ENCODE data around the gene UROS. TPM values are rescaled to one million over a fixed set of nuclear protein-coding genes. Genes with fewer than 3 reads are reported as not detected.

The UROS gene
- total RNA-seq, 1 experiment from 2014 or later, result 78.8 TPM

GRCh38 chr10:125802131-125802530 lies 20.9 kb downstream of the UROS start:
- Histone ChIP-seq H3K4me3 (no peak overlapping the region), H3K36me3 (peaks cover 7% of the 10 kb centered on the region; the same call in 1 of the 2 replicates), H3K9me3 (no peaks in the 10 kb centered on the region), H3K27me3 (no peaks in the 10 kb centered on the region)
- DNase-seq, result no peak

DNA sequence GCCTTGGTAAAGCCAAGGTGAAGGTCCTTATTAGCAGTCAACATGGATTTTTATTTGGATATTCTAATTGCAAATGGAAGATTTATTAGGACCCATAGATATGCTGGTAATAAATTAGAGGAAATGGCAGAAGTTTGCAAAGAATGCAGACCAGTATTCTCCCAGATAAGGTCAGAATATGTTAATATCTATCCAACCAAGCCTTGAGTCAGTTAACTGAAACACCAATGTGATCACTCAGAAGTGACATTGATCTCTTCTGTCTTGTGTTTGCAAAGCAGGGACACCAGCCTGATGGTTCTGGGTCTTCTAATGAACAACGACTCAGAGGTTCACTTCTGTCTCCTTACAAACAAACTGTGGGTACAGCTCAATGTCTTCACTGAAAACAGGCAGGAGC lies 21.5 kb downstream of the UROS start:
- Histone ChIP-seq H3K4me3 (no peak overlapping the region), H3K36me3 (peaks cover 5% of the 10 kb centered on the region; the same call in 1 of the 2 replicates), H3K27me3 (no peaks in the 10 kb centered on the region), H3K9me3 (no peaks in the 10 kb centered on the region)
- DNase-seq, result no peak

GRCh38 chr10:125799451-125800182 lies 23.4 kb downstream of the UROS start:
- Histone ChIP-seq H3K36me3 (0 out of 2 replicates have a peak, but pooled peaks cover 2% of the 10 kb centered on the region), H3K9me3 (no peaks in the 10 kb centered on the region), H3K27me3 (no peaks in the 10 kb centered on the region), H3K4me3 (no peak overlapping the region)
- DNase-seq, result no peak

DNA sequence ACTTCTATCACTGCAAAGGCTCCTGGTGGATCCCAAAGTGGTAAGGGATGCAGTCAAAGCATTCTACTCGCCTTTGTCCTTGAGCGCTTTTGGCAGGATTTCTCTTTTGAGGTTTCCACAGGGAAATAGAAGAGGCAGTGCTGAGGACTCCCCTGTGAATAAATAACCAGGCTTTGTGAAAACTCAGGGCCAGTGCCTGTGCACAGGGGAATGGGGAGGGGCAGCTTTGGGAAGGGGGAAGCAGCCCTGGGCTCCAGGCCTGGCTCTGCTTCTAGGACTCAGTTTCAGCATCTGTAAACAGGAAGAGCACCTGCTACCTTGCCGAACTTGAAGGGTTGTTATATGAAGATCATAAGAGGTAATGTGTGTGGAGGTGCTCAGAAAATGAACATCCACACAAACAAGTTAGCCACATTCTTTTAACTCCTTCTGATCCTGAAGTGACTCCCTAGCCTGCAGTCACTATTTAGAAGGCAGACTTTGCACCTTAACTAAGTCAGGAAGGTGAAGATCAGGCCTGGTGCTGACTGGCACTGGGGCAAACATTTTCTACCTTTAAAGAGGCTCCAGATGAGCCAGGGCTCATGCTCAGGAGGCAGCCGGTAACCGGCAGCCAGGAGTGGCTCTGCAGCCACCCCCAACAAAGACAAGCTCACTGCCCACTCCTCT lies 24.9 kb downstream of the UROS start:
- DNase-seq, result no peak
- no peaks in the 10 kb centered on the region for H3K27me3 ChIP-seq
- H3K36me3 ChIP-seq, result peaks cover 2% of the 10 kb centered on the region; the same call in 1 of the 2 replicates
- no peaks in the 10 kb centered on the region for H3K9me3 ChIP-seq
- H3K4me3 ChIP-seq, result no peak overlapping the region

DNA sequence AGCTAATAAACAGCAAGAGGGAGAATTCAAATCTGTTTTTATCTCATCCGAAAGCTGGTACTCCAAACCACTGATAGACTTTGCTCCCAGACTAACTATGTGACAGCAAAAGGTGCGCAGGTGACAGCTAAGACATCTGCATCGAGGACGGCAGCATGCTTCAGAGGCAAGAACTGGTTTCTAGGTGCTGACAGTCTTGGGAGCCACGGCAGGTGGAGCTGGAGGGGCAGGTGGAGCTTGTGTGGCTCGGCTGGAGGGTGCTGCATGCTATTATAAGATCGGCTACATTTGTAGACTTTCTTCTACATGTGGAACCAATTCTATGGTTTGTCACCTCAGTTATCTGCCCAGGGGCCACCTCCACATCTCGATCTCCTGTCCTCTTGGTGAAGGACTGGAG lies 25.6 kb downstream of the UROS start:
- DNase-seq, result no peak
- H3K4me3 ChIP-seq, result no peak overlapping the region
- H3K36me3 ChIP-seq, result peaks cover 6% of the 10 kb centered on the region
- H3K27me3 ChIP-seq, result no peaks in the 10 kb centered on the region
- H3K9me3 ChIP-seq, result no peaks in the 10 kb centered on the region

GRCh38 chr10:125795637-125796190 lies 27.3 kb downstream of the UROS start:
- no peak for DNase-seq
- Histone ChIP-seq H3K4me3 (no peak overlapping the region), H3K9me3 (no peaks in the 10 kb centered on the region), H3K27me3 (no peaks in the 10 kb centered on the region), H3K36me3 (peaks cover 12% of the 10 kb centered on the region)

GRCh38 chr10:125795128-125795527 lies 27.9 kb downstream of the UROS start:
- no peak overlapping the region for H3K4me3 ChIP-seq
- no peaks in the 10 kb centered on the region for H3K27me3 ChIP-seq
- DNase-seq, result no peak
- peaks cover 12% of the 10 kb centered on the region for H3K36me3 ChIP-seq
- H3K9me3 ChIP-seq, result no peaks in the 10 kb centered on the region

DNA sequence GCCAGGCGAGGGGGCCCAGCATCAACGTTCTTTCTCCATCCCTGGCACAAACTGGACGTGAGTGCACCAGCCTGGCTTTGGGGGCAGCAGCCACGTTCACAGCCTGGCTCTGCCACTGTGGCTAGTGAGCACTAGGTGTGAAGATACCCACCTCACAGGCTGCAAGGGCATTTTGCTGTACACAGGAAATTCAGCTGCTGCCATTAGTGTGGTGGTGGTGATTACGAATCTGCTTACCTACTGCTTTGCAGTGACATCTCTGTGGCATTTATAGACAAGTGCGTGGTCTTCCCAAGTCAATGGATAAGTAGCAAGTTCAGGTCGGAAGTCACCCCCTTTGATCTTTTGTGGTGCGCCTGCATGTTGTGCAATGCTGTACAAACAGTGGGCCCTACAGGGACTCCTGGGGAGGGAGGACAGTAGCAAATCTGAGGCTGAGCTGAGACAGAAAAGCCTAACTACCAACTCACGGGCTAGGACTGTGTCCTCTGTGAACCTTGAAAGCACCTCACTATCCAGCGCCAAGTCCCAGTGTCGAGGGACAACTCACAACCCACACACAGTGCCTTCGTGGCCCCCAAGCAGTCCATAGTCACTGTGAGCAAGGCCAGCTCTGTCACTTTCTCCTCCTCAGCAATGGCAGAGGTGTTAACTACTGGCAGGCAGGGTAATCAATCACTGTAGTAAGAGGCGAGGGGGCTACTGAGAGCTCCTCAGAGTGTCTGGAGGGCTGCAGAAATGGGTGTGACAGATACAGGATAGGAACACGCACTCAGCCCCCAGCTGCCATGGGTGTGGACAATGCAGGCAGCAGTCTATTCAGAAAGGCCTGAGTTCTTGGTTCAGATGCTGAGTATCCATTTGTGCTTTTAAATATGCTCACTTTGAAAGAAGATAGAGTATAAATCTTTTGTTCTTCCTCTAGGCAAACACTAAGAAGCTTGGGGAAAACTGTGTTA lies 30.4 kb downstream of the UROS start:
- no peaks in the 10 kb centered on the region for H3K9me3 ChIP-seq

DNA sequence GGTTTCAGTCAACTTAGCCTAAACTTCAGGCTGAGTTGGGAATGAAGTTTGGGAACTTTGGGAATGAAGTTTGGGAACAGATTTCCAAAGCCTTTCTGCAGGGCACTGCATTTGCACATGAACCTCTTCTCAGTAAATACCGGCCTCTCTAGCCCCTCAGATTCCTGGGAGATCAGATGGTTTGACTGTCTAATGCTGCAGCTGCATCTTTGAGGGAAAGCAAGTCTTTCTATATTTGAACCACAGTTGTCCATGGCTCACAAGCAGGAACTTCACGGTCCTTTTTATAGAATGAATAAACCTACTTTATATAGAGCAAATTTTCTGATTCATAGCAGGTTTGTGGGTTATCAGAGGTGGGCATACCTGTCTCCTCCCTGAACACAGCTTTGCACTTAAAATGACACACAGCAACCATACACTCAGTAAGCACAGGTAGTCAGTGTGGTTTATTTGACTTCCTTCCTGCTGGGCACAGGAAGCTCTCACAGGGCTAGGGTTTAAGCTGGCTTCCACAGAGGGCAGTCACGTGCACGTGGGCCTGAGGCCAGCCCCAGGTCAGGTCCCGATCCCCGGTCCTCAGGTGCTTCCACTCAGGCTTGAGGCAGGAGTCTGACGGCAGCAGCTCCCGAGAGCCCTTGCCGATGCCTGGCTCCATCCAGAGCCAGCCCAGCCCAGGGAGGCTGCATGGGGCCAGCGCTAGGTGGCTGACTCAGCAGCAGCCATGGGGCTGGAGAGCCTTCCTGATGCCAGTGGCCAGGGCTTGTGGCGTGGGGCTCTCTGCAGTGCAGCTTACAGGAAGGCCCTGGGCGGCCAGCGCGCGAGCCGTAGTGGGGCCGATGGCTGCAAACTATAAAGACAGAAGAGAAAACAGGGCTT lies 34.7 kb downstream of the UROS start:
- no peak overlapping the region for H3K4me3 ChIP-seq
- H3K27me3 ChIP-seq, result no peaks in the 10 kb centered on the region
- no peak for DNase-seq
- peaks cover 12% of the 10 kb centered on the region for H3K36me3 ChIP-seq
- H3K9me3 ChIP-seq, result no peaks in the 10 kb centered on the region

More for the DNA sequence above, 30.4 kb downstream of the UROS start:
- Histone ChIP-seq H3K4me3 (no peak overlapping the region), H3K36me3 (peaks cover 12% of the 10 kb centered on the region), H3K27me3 (no peaks in the 10 kb centered on the region)
- DNase-seq, result no peak

DNA sequence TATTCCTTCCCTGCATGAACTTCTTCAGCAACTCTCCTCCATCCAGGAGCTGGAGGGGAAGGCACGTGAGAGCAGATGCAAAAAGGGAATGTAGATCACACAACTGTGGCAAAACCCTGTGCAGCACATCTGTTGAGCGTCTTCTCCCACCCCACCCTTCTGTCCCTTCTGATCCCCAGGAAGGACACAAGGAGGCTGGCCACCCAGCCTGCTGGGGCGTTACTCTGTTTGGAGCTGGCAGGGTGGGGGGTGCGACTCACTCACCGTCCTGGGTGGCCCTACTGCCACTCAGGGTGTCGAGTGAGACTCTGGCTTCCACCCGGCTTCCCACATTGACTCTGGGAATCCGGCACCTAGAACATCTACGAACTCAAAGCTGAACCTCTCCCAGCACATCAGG lies 37.3 kb downstream of the UROS start:
- no peak overlapping the region for H3K4me3 ChIP-seq
- no peaks in the 10 kb centered on the region for H3K27me3 ChIP-seq
- DNase-seq, result no peak
- no peaks in the 10 kb centered on the region for H3K36me3 ChIP-seq
- H3K9me3 ChIP-seq, result no peaks in the 10 kb centered on the region

GRCh38 chr10:125783957-125784356 lies 39.1 kb downstream of the UROS start:
- Histone ChIP-seq H3K9me3 (no peaks in the 10 kb centered on the region), H3K27me3 (no peaks in the 10 kb centered on the region), H3K36me3 (no peaks in the 10 kb centered on the region), H3K4me3 (no peak overlapping the region)
- no peak for DNase-seq

DNA sequence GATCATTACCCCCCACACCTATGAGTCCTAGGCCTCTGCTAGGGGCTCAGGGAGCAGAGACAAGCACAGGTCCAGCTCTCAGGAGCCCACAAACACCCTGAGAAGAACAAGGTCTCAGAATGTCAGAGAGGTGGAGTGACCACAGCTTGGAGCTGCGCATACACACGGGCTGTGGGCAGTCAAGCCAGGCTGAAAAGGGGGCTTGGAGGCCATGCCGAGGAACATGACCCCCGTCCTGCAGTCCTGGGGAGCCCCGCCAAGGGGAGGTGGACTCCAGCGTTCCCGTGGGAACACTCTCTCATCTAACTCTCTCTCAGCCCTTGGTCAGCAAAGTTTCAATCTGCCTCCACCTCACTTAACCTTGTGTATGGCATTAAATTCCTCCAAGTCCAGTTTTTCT lies 39.6 kb downstream of the UROS start:
- H3K27me3 ChIP-seq, result no peaks in the 10 kb centered on the region
- no peak overlapping the region for H3K4me3 ChIP-seq
- H3K9me3 ChIP-seq, result no peaks in the 10 kb centered on the region
- H3K36me3 ChIP-seq, result no peaks in the 10 kb centered on the region
- DNase-seq, result no peak

- no peaks in the 10 kb centered on the region for H3K36me3 ChIP-seq
- H3K27me3 ChIP-seq, result no peaks in the 10 kb centered on the region
- H3K4me3 ChIP-seq, result no peak overlapping the region
- DNase-seq, result no peak
- no peaks in the 10 kb centered on the region for H3K9me3 ChIP-seq
These were observed 40.4 kb downstream of the UROS start for GRCh38 chr10:125782616-125783015.

DNA sequence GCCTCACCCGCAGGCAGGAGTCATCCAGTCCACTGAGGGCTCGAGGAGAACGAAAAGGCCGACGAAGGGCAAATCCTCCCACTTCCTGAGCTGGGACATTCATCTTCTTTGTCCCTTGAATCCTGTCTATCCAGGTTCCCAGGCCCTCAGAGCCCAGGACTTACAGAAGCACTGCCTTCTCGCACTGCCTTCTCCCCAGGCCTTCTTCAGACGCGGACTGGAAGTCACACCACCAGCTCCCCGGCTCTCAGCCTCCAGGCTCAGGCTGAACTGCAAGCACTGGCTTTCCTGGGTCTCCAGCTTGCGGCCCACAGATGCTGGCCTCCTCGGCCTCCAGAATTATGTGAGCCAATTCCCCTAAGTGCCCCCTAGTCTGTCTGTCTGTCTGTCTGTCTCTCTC lies 41.0 kb downstream of the UROS start:
- no peak for DNase-seq
- Histone ChIP-seq H3K27me3 (no peaks in the 10 kb centered on the region), H3K9me3 (no peaks in the 10 kb centered on the region), H3K4me3 (no peak overlapping the region), H3K36me3 (no peaks in the 10 kb centered on the region)

GRCh38 chr10:125781374-125781773 lies 41.7 kb downstream of the UROS start:
- no peaks in the 10 kb centered on the region for H3K27me3 ChIP-seq
- H3K4me3 ChIP-seq, result no peak overlapping the region
- DNase-seq, result no peak
- H3K9me3 ChIP-seq, result no peaks in the 10 kb centered on the region
- H3K36me3 ChIP-seq, result no peaks in the 10 kb centered on the region
